IMR-90 (cell line): ENCODE results near the gene PLTP. TPM values are rescaled to one million over a fixed set of nuclear protein-coding genes. Genes with fewer than 3 reads are reported as not detected.
A peak's percentile ranks its signal among the peaks of the same experiment; 100 is the strongest.

Experiments
- ATAC-seq: fragments of 200-7000 bp; cut with Tn5 transposase; 2 replicates; pipeline ENCODE4 v1.9.1; 2020; ENCODE audit warnings: low read depth, mild to moderate bottlenecking, moderate library complexity
- BruUV-seq: library from RNA; stranded (reverse); fragments of 400-500 nt; replicated peaks from 2 replicates; lab custom pipeline; 2021; lab: Mats Ljungman, UMichigan
- CTCF ChIA-PET: fragments of 300-600 bp; formaldehyde crosslinking; extraction: SDS; loops from one replicate; lab custom pipeline; 2021; ENCODE audit warnings: antibody characterized with exemption; lab: Yijun Ruan, JAX
- POLR2A ChIA-PET: fragments of 300-600 bp; sonication (Branson Sonifier 250); formaldehyde crosslinking; loops from one replicate; lab custom pipeline; 2022; ENCODE audit warnings: antibody characterized with exemption; ENCODE audit not compliant: unreplicated experiment; lab: Charles Lee
- DNase-seq: peaks from one replicate; pipeline ENCODE4 v3.0.0; 2013
- H2AFZ ChIP-seq: replicated peaks from 2 replicates; pipeline ENCODE3; 2013; ENCODE audit warnings: low read length, mild to moderate bottlenecking; ENCODE audit not compliant: poor library complexity
- H2AK5ac ChIP-seq: 2 replicates; pipeline ENCODE4 v1.6.1; 2013; ENCODE audit warnings: low read depth, low read length, inconsistent platforms
- H2AK9ac ChIP-seq: replicated peaks from 2 replicates; pipeline ENCODE3; 2013; ENCODE audit warnings: mild to moderate bottlenecking, low read depth, low read length, moderate library complexity; ENCODE audit not compliant: poor library complexity
- H2BK120ac ChIP-seq: 2 replicates; pipeline ENCODE4 v1.6.1; 2013; ENCODE audit warnings: low read depth, low read length, inconsistent platforms
- H2BK15ac ChIP-seq: 3 replicates; pipeline ENCODE4 v1.6.1; 2013; ENCODE audit warnings: low read depth, low read length, inconsistent platforms
- H2BK20ac ChIP-seq: 2 replicates; pipeline ENCODE4 v1.6.1; 2013; ENCODE audit warnings: low read depth, mild to moderate bottlenecking, inconsistent platforms, low read length, moderate library complexity
- H2BK5ac ChIP-seq: 2 replicates; pipeline ENCODE4 v1.6.1; 2013; ENCODE audit warnings: mild to moderate bottlenecking, low read depth, low read length, inconsistent platforms; ENCODE audit not compliant: poor library complexity, severe bottlenecking
- H3K14ac ChIP-seq: replicated peaks from 2 replicates; pipeline ENCODE4 v1.6.1; 2013; ENCODE audit warnings: low read depth, low read length, inconsistent platforms
- H3K18ac ChIP-seq: 2 replicates; pipeline ENCODE4 v1.6.1; 2013; ENCODE audit warnings: low read depth, low read length, control low read depth
- H3K23ac ChIP-seq: 2 replicates; pipeline ENCODE4 v1.6.1; 2013; ENCODE audit warnings: low read depth, low read length, inconsistent platforms
- H3K27ac ChIP-seq: 2 replicates; pipeline ENCODE4 v1.5.1; 2013; ENCODE audit warnings: mild to moderate bottlenecking, control low read depth, low read length; ENCODE audit not compliant: insufficient read depth
- H3K27me3 ChIP-seq: 2 replicates; pipeline ENCODE4 v1.6.1; 2013; ENCODE audit warnings: low read length; ENCODE audit not compliant: control insufficient read depth, insufficient read depth
- H3K36me3 ChIP-seq: 2 replicates; pipeline ENCODE4 v1.6.1; 2013; ENCODE audit warnings: low read length, mixed read lengths; ENCODE audit not compliant: control insufficient read depth, insufficient read depth
- H3K4ac ChIP-seq: 2 replicates; pipeline ENCODE4 v1.6.1; 2013; ENCODE audit warnings: low read depth, low read length, inconsistent platforms
- H3K4me1 ChIP-seq: 2 replicates; pipeline ENCODE4 v1.6.1; 2013; ENCODE audit warnings: low read length, mixed read lengths; ENCODE audit not compliant: control insufficient read depth, insufficient read depth
- H3K4me2 ChIP-seq: 2 replicates; pipeline ENCODE4 v1.6.1; 2013; ENCODE audit warnings: low read depth, mild to moderate bottlenecking, control low read depth, low read length, moderate library complexity
- H3K4me3 ChIP-seq: 2 replicates; pipeline ENCODE4 v1.5.1; 2013; ENCODE audit warnings: low read depth, mild to moderate bottlenecking, control low read depth, low read length, moderate library complexity; ENCODE audit not compliant: insufficient read depth
- H3K56ac ChIP-seq: 2 replicates; pipeline ENCODE4 v1.6.1; 2013; ENCODE audit warnings: low read length, inconsistent platforms; ENCODE audit not compliant: insufficient read depth; ENCODE audit errors: extremely low read depth
- H3K79me1 ChIP-seq, 2 experiments: 2 replicates each; pipeline ENCODE4 v1.6.1; 2013; ENCODE audit warnings: low read length in 2 of 2, inconsistent platforms in 1 of 2, low read depth in 1 of 2
- H3K9ac ChIP-seq: 2 replicates; pipeline ENCODE4 v1.6.1; 2013; ENCODE audit warnings: low read depth, low read length, control low read depth
- H3K9me1 ChIP-seq: 2 replicates; pipeline ENCODE4 v1.6.1; 2013; ENCODE audit warnings: low read length, inconsistent platforms; ENCODE audit not compliant: insufficient read depth
- H3K9me3 ChIP-seq: 2 replicates; pipeline ENCODE4 v1.6.1; 2013; ENCODE audit warnings: low read length; ENCODE audit not compliant: control insufficient read depth, insufficient read depth
- H4K20me1 ChIP-seq: 2 replicates; pipeline ENCODE4 v1.6.1; 2013; ENCODE audit warnings: low read length, inconsistent platforms; ENCODE audit not compliant: insufficient read depth
- H4K5ac ChIP-seq: 2 replicates; pipeline ENCODE4 v1.6.1; 2013; ENCODE audit warnings: mild to moderate bottlenecking, low read depth, low read length, control low read depth
- H4K8ac ChIP-seq, 2 experiments: 2 replicates each; pipeline ENCODE4 v1.6.1; 2013; ENCODE audit warnings: low read depth in 2 of 2, low read length in 2 of 2, control low read depth in 1 of 2, inconsistent platforms in 1 of 2
- H4K91ac ChIP-seq: 2 replicates; pipeline ENCODE4 v1.6.1; 2013; ENCODE audit warnings: low read depth, low read length, inconsistent platforms; ENCODE audit not compliant: insufficient read depth
- POLR2A ChIP-seq: IDR thresholded peaks from 2 replicates; pipeline ENCODE4 v1.6.1; 2012; ENCODE audit warnings: mild to moderate bottlenecking, low read depth, low read length
- WGBS, 2 experiments: methylation state at CpG; one replicate each; pipeline versions ENCODE4 v1.1.5 to v1.1.7; 2013; ENCODE audit warnings: missing lambda C conversion rate in 2 of 2; ENCODE audit not compliant: insufficient read length in 1 of 2; ENCODE audit errors: extremely low coverage in 2 of 2; 5-methylcytosine and 5-hydroxymethylcytosine counted together
- dilution Hi-C: fragments of 300-500 bp; cut with HindIII; formaldehyde crosslinking; loops from one replicate; pipeline ENCODE4 v1.14.3; 2018; ENCODE audit warnings: low sequenced_read_pairs; ENCODE audit not compliant: unreplicated experiment
- in situ Hi-C: fragments of 300-500 bp; cut with MboI; formaldehyde crosslinking; loops from 3 replicates; pipeline ENCODE4 v1.14.3; 2019; ENCODE audit warnings: low sequenced_read_pairs, inconsistent platforms, mixed read lengths
- intact Hi-C: fragments of 100-400 bp; cut with micrococcal nuclease; formaldehyde crosslinking; loops from 2 replicates; pipeline ENCODE4 v1.10.0; 2022
- polyA plus RNA-seq, 3 experiments: library from polyadenylated mRNA; depleted of rRNA; stranded (reverse); fragments of >200 nt; gene quantifications; 2 replicates each; pipeline ENCODE4 v1.2.3, GENCODE V29; 2012; ENCODE audit warnings: low replicate concordance in 1 of 3
- total RNA-seq: library from RNA; depleted of rRNA; stranded (reverse); fragments of >200 nt; gene quantifications from 2 replicates; pipeline ENCODE4 v1.2.3, GENCODE V29; 2012
- TF ChIP-seq, protein P1 (sequence below): fragments of 150-350 bp; IDR thresholded peaks from 2 replicates; pipeline ENCODE4 v1.6.1; 2017; ENCODE audit warnings: mild to moderate bottlenecking, antibody characterized with exemption, low read length, low read depth

Gene PLTP
- total and polyA plus RNA-seq, 2 of the 4 experiments (the other 2 are of a cell fraction) = 5.4 to 55.8 TPM

DNA sequence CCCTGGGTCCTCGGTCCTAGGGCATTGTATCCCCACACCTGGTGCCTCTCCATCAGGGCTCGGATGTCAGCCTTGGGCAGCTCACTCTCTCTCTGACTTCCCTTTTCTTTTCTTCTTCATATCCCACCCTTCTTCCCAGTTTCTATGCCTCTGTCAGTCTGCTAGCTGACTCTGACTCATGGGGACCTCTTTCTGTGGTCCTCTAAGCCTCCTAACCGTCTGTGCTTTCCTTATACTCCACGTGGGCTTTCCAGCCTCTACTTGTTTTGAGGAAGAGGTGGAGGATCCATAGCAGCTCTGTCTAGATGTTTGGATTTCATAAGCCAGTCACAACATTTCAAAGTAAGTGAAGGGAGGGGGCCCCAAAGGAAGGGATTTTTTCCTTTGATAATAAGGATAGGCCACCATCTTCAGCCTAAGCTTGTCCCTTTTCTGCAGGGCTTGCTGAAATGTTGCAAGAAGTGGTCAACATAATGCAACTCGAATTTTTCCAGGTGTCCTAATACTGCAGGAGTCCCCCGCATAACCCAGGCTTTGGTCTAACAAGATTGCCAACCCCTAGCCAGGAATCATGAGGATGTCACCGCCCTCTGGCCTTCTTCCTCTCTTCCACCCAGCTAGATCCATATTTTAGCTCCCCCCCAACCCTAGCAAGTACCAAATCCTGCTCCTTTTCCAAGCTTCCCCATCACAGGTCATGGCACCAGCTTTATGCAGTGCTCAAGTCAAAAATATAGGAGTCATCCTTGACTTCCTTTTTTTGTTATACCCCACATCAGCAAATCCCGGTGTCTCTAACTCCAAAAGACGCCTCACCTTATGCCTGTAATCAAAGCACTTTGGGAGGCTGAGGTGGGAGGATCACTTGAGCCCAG lies 8.7 kb upstream of the PLTP start:
- no peaks in the 10 kb centered on the region for H4K20me1 ChIP-seq
- H4K8ac ChIP-seq = peak overlapping the region; percentile 62 to 71
- no TSS peak for BruUV-seq
- intact Hi-C loops = no loop called here
- H2BK20ac ChIP-seq = peak overlapping the region; percentile 76
- peak overlapping the region; percentile 85; the same call in 1 of the 3 replicates for H2BK15ac ChIP-seq
- peak overlapping the region; percentile 80 for H3K18ac ChIP-seq
- H3K27me3 ChIP-seq = no peaks in the 10 kb centered on the region
- H4K91ac ChIP-seq = peak overlapping the region; percentile 62
- 94% methylated on average over 2 of the region's 9 CpGs; no CpG with 5 or more reads in 1 of the 2 experiments for WGBS, 2 experiments
- H2BK5ac ChIP-seq = peak overlapping the region; percentile 78
- H3K56ac ChIP-seq = no peak overlapping the region
- peak overlapping the region; percentile 98 for H4K5ac ChIP-seq
- H3K4me1 ChIP-seq = peaks cover 30% of the 10 kb centered on the region
- H2AK5ac ChIP-seq = peak overlapping the region; percentile 95
- peak overlapping the region; percentile 53 for H3K4me2 ChIP-seq
- peak overlapping the region; percentile 80 for H2AK9ac ChIP-seq
- peak overlapping the region; percentile 58; the same call in 1 of the 2 replicates for H3K14ac ChIP-seq
- no peaks in the 10 kb centered on the region for H3K36me3 ChIP-seq
- peak overlapping the region; percentile 85; the same call in 1 of the 2 replicates for H3K27ac ChIP-seq
- in situ Hi-C loops = loop anchor here (25.0 kb wide), 1 partner anchor 583 kb away; the partner anchor contains the start of gene SDC4
- H2AFZ ChIP-seq = peak overlapping the region; percentile 81
- peak overlapping the region; percentile 73 for H3K4ac ChIP-seq
- DNase-seq (peak; percentile 50), ATAC-seq (no peak)
- H3K4me3 ChIP-seq = no peak overlapping the region
- H3K9me3 ChIP-seq = no peaks in the 10 kb centered on the region
- TF ChIP-seq POLR2A = no peak
- TF ChIP-seq, protein P1, sequence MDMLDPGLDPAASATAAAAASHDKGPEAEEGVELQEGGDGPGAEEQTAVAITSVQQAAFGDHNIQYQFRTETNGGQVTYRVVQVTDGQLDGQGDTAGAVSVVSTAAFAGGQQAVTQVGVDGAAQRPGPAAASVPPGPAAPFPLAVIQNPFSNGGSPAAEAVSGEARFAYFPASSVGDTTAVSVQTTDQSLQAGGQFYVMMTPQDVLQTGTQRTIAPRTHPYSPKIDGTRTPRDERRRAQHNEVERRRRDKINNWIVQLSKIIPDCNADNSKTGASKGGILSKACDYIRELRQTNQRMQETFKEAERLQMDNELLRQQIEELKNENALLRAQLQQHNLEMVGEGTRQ = peak; percentile 26; the same call in 1 of the 2 replicates
- H3K9me1 ChIP-seq = no peaks in the 10 kb centered on the region; the same call in 1 of the 2 replicates
- CTCF ChIA-PET = interaction anchor here (0.6 kb wide), 1 partner anchor 942 kb away, joined by 5 read pairs; no protein-coding TSS in a partner anchor
- peak overlapping the region; percentile 71 for H2BK120ac ChIP-seq
- no peaks in the 10 kb centered on the region for H3K79me1 ChIP-seq
- dilution Hi-C loops = no loop called here
- peak overlapping the region; percentile 49; the same call in 1 of the 2 replicates for H3K23ac ChIP-seq
- H3K9ac ChIP-seq = peak overlapping the region; percentile 55; the same call in 1 of the 2 replicates
- POLR2A ChIA-PET = interaction anchor here (0.7 kb wide), 1 partner anchor 14 kb away, joined by 3 read pairs; no protein-coding TSS in a partner anchor
